ENCODE results near the gene TULP3. TPM values are rescaled to one million over a fixed set of nuclear protein-coding genes. Genes with fewer than 3 reads are reported as not detected.
A peak's percentile ranks its signal among the peaks of the same experiment; 100 is the strongest.

The TULP3 gene
- polyA plus RNA-seq, 1 donor (not counting 4 experiments of a cell fraction or from before 2014, with no cell fraction given), result 16.0 TPM

GRCh38 chr12:2895051-2895451 is 4.4 kb downstream of the TULP3 start:
- dilution Hi-C loops (cut with MboI; ENCODE audit: extremely low pct_ligation_motif_present, low sequenced_read_pairs), result no loop called here
- peaks cover 19% of the 10 kb centered on the region for H3K4me1 ChIP-seq (ENCODE audit: control insufficient read depth, extremely low read depth, insufficient read depth, low read length)
- H3K27ac ChIP-seq (ENCODE audit: control insufficient read depth, insufficient read depth, low read length), result peak overlapping the region; percentile 8
- DNase-seq (ENCODE audit: low read depth, low spot score) (no peak), FAIRE-seq (no peak)
- H3K9me1 ChIP-seq (ENCODE audit: control insufficient read depth, extremely low read depth, insufficient read depth, low read length), result no peaks in the 10 kb centered on the region
- no peak overlapping the region for H3K4me2 ChIP-seq (ENCODE audit: control insufficient read depth, extremely low read depth, insufficient read depth, low read depth, low read length)
- no peaks in the 10 kb centered on the region for H3K27me3 ChIP-seq (ENCODE audit: control insufficient read depth, extremely low read depth, insufficient read depth, low read length)
- no peak overlapping the region for H2AFZ ChIP-seq (ENCODE audit: control insufficient read depth, low read length)
- H3K4me3 ChIP-seq (ENCODE audit: control insufficient read depth in 2 of 3, extremely low read depth in 1 of 3, insufficient read depth in 2 of 3, low read depth in 1 of 3, low read length in 3 of 3), result no peak overlapping the region
- no peaks in the 10 kb centered on the region for H4K20me1 ChIP-seq (ENCODE audit: control insufficient read depth, extremely low read depth, insufficient read depth, low read length)
- H3K36me3 ChIP-seq (ENCODE audit: control insufficient read depth in 2 of 2, extremely low read depth in 1 of 2, insufficient read depth in 2 of 2, low read length in 2 of 2), result no peaks in the 10 kb centered on the region
- no peaks in the 10 kb centered on the region for H3K9me3 ChIP-seq (ENCODE audit: control insufficient read depth, low read depth, low read length)
- peaks cover 35% of the 10 kb centered on the region for H3K79me2 ChIP-seq (ENCODE audit: control insufficient read depth, insufficient read depth, low read length)
- TF ChIP-seq EZH2 (IDR thresholded peaks at IDR 0.05; ENCODE audit: low read length), result no peak
- TF ChIP-seq, protein P1, sequence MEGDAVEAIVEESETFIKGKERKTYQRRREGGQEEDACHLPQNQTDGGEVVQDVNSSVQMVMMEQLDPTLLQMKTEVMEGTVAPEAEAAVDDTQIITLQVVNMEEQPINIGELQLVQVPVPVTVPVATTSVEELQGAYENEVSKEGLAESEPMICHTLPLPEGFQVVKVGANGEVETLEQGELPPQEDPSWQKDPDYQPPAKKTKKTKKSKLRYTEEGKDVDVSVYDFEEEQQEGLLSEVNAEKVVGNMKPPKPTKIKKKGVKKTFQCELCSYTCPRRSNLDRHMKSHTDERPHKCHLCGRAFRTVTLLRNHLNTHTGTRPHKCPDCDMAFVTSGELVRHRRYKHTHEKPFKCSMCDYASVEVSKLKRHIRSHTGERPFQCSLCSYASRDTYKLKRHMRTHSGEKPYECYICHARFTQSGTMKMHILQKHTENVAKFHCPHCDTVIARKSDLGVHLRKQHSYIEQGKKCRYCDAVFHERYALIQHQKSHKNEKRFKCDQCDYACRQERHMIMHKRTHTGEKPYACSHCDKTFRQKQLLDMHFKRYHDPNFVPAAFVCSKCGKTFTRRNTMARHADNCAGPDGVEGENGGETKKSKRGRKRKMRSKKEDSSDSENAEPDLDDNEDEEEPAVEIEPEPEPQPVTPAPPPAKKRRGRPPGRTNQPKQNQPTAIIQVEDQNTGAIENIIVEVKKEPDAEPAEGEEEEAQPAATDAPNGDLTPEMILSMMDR (optimal IDR thresholded peaks at IDR 0.05 in 1 of 3, IDR thresholded peaks at IDR 0.05 in 1 of 3, conservative IDR thresholded peaks at IDR 0.05 in 1 of 3; ENCODE audit: extremely low read depth in 1 of 3, insufficient read depth in 2 of 3, low read length in 3 of 3), result no peak
- no peak overlapping the region for H3K9ac ChIP-seq (ENCODE audit: control insufficient read depth, extremely low read depth, insufficient read depth, low read length)

DNA sequence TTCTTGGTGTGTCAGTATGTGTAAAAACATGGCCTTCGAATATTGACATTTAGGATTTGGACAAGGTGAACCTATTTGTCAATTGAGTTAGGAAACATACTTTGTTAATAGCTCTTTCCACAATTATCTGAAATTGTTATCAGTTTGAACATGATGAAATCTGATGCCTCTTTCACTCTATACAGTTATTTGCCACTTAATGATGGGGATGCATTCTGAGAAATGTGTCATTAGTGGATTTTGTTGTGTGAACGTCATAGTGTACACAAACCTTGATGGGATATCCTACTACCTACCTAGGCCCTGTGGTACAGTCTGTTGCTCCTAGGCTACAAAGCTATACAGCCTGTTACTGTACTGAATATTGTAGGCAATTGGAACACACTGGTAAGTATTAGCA is 4.8 kb downstream of the TULP3 start:
- no peak overlapping the region for H3K4me2 ChIP-seq (ENCODE audit: control insufficient read depth, extremely low read depth, insufficient read depth, low read depth, low read length)
- dilution Hi-C loops (cut with MboI; ENCODE audit: extremely low pct_ligation_motif_present, low sequenced_read_pairs), result no loop called here
- peaks cover 15% of the 10 kb centered on the region for H3K4me1 ChIP-seq (ENCODE audit: control insufficient read depth, extremely low read depth, insufficient read depth, low read length)
- H3K27ac ChIP-seq (ENCODE audit: control insufficient read depth, insufficient read depth, low read length), result peak overlapping the region; percentile 8
- peaks cover 35% of the 10 kb centered on the region for H3K79me2 ChIP-seq (ENCODE audit: control insufficient read depth, insufficient read depth, low read length)
- DNase-seq (ENCODE audit: low read depth, low spot score), result no peak
- H3K9me1 ChIP-seq (ENCODE audit: control insufficient read depth, extremely low read depth, insufficient read depth, low read length), result no peaks in the 10 kb centered on the region
- no peak overlapping the region for H3K9ac ChIP-seq (ENCODE audit: control insufficient read depth, extremely low read depth, insufficient read depth, low read length)
- TF ChIP-seq EZH2 (IDR thresholded peaks at IDR 0.05; ENCODE audit: low read length), result no peak
- TF ChIP-seq, protein P1 (optimal IDR thresholded peaks at IDR 0.05 in 1 of 3, IDR thresholded peaks at IDR 0.05 in 1 of 3, conservative IDR thresholded peaks at IDR 0.05 in 1 of 3; ENCODE audit: extremely low read depth in 1 of 3, insufficient read depth in 2 of 3, low read length in 3 of 3), result no peak
- H2AFZ ChIP-seq (ENCODE audit: control insufficient read depth, low read length), result no peak overlapping the region
- no peaks in the 10 kb centered on the region for H3K27me3 ChIP-seq (ENCODE audit: control insufficient read depth, extremely low read depth, insufficient read depth, low read length)
- H3K4me3 ChIP-seq (ENCODE audit: control insufficient read depth in 2 of 3, extremely low read depth in 1 of 3, insufficient read depth in 2 of 3, low read depth in 1 of 3, low read length in 3 of 3), result no peak overlapping the region
- H3K9me3 ChIP-seq (ENCODE audit: control insufficient read depth, low read depth, low read length), result no peaks in the 10 kb centered on the region
- H3K36me3 ChIP-seq (ENCODE audit: control insufficient read depth in 2 of 2, extremely low read depth in 1 of 2, insufficient read depth in 2 of 2, low read length in 2 of 2), result no peaks in the 10 kb centered on the region
- no peaks in the 10 kb centered on the region for H4K20me1 ChIP-seq (ENCODE audit: control insufficient read depth, extremely low read depth, insufficient read depth, low read length)
- FAIRE-seq, result peak; percentile 52

All from keratinocyte (primary cell).